NCI-H460 (cell line): ENCODE results near the gene MUC4. TPM values are rescaled to one million over a fixed set of nuclear protein-coding genes. Genes with fewer than 3 reads are reported as not detected.
"Not testable (repeated sequence)": the region's sequence is repeated elsewhere in the genome, so short reads cannot be mapped to it uniquely, and the experiment has no call there.

ENCODE experiments used
- DNase-seq: peaks from one replicate; pipeline ENCODE4 v3.0.0-alpha.2; 2016; ENCODE audit warnings: low read depth; ENCODE audit errors: extremely low read depth
- total RNA-seq: library from RNA; depleted of rRNA; stranded (reverse); fragments of >200 nt; shearing (Covaris generic); gene quantifications from 2 replicates; pipeline ENCODE4 v1.2.3, GENCODE V29; 2014

MUC4 gene
- total RNA-seq, 1 experiment from 2014 or later: not detected

DNA sequence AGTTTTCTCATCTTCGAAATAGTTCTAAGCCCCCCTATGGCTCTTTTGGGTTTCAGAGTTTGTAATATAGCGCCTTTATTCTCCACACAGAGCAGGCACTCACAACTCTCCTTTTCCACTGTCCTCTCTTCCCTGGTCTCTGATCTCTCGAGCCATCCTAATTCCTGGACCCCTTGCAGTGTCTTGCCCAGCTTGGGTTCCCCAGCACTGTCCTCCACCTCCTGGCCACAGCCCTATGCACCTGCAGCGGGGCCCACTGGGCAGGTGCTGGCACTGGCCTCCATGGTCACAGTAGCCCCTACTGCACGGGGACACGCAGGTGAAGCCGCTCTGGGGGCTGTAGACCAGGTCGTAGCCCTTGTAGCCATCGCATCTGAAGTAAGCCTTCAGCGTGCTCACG is 63.1 kb downstream of the MUC4 start:
- no peak for DNase-seq

DNA sequence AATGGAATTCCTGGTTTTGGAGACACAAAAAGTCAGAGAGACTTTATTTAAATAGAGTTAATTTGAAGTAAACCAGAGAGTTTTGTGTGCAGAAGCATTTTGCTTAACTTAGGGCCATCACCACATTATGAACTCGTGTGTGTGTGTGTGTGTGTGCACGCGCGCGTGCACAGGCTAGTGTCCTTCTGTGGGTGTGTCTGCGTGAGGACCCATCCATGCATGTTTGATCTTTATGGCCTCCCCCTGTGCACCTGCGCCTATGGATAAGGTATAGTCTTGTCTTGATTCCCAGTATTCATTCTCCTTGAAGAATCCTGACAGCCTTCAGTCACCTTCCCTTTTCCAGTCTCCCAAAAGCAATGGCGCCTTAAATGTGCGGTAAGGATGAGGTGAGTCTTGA is 65.0 kb downstream of the MUC4 start:
- no peak for DNase-seq

DNA sequence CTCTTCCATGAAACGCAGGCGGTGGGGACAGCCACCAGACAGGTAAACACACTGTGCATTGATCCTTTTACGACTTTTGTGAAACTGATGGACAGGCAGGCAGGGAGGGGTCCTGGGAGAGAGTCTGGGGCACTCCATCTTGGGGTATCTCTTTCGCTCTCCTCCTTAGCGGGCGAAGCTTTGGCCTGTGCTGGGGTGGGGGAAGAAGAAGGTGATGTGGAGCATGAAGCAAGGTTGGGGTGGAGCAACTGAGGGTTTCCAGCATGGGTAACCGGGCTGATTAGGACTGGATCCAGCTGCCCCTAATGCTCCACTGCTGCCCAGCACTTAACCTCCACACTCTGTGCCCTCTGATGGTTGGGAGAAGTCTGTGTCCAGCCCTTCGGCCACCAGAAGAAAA is 65.4 kb downstream of the MUC4 start:
- DNase-seq: no peak

DNA sequence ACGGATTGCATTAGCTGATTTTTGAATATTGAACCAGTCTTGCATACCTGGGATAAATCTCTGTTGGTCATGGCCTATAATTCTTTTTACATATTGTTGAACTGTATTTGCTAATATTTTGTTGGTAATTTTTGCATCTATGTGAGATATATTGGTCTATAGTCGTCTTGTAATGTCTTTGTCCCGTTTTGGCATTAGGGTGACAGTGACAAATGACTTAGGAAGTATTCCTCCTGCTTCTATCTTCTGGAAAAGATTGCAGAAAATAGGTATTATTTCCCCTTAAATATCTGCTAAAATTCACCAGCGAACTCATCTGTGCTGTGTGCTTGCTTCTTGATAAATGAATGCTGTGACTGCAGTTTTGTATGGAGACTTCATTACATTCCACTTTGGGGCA is 67.3 kb downstream of the MUC4 start:
- no peak for DNase-seq

- DNase-seq: no peak
Observed at GRCh38 chr3:195739561-195740111, 72.1 kb downstream of the MUC4 start.

- no peak for DNase-seq
Observed at GRCh38 chr3:195738274-195739044, 73.3 kb downstream of the MUC4 start.

DNA sequence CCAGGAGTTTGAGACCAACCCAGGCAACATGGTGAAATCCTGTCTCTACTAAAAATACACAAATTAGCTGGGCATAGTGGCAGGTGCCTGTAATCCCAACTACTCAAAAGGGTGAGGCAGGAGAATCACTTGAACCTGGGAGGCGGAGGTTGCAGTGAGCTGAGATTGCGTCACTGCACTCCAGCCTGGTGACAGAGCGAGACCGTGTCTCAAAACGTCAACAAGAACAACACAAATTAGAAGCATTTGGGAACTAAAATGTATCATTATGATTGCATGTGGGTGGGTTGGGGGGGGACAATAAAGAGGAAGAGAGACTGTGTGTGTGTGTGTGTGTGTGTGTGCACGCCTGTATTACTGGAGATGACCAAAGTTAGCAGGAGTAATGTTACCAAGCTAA is 73.9 kb downstream of the MUC4 start:
- DNase-seq: not testable (repeated sequence)

DNA sequence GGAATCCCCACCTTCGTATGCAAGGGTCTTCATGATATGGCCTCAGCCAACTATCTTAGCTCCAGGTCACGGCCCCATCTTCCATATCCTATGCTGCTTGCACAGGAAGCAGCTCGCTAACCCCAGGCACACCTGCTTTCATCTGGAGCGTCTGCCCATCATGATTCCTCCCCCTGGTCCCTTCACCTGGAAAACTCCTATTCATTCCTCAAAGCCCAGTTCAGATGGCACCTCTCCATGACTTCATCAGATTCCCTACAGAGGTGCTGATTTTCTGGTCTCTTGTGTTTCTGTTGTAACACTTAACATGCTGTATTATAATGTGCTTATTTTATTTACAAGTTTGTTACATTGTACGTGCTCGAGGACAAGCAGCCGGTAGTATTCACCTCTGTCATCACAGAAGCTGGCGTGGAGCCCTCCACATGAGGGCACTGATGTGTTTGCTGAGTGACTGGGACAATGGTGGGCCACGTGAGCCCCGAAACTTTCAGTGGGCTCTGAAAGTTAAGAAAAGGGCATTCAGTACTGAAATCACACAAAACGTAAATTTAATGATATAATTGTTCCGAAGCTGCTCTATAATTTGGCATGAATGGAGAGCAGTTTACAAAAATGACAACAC is 74.8 kb downstream of the MUC4 start:
- no peak for DNase-seq

GRCh38 chr3:195735036-195735695 is 76.6 kb downstream of the MUC4 start:
- DNase-seq: no peak

DNA sequence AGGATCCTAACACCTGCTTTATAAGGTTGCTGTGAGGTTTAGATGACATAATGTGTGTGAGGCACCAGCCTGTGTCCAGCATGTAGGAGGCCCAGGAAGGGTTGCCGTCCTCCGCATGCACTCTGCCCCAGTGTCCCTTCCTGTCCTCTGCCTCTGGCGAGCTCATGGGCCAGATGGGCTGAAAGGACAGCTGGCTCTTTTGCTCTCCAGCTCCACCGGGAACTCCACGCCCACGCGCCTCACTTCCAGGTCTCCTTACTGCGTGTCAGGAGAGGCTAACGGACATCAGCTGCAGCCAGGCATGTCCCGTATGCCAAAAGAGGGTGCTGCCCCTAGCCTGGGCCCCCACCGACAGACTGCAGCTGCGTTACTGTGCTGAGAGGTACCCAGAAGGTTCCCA is 78.8 kb downstream of the MUC4 start:
- DNase-seq: no peak

DNA sequence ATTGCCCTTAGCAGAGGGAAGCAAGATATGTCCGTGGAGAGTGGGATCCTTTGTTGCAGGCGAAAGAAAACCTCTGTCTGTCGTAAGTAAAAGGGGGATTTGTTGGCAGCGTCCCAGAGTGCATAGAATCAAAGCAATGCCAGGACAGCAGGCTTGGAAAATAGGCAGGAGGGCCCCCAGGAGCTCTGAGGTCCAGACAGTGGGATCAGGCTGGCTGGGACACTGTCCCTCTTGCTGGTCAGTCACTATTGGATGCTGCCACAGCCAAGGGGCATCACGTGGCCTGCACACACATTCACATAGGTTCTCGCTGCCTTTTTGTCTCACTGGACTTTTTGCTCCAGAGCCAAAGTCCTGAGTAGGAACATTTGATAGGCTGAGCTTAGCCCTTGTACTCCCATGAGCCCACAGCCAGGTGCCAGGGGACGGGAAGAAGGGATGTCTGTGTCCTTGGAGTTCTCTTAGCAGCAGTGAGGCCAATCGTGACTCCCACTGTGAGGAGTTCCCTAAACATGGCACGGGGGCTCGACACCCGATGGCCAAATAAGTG is 80.3 kb downstream of the MUC4 start:
- no peak for DNase-seq

GRCh38 chr3:195729476-195730251 is 82.1 kb downstream of the MUC4 start:
- DNase-seq: no peak

- not testable (repeated sequence) for DNase-seq
Observed at GRCh38 chr3:195728789-195729188, 82.9 kb downstream of the MUC4 start.

- DNase-seq: no peak
Observed at GRCh38 chr3:195727606-195728195, 84.0 kb downstream of the MUC4 start.

DNA sequence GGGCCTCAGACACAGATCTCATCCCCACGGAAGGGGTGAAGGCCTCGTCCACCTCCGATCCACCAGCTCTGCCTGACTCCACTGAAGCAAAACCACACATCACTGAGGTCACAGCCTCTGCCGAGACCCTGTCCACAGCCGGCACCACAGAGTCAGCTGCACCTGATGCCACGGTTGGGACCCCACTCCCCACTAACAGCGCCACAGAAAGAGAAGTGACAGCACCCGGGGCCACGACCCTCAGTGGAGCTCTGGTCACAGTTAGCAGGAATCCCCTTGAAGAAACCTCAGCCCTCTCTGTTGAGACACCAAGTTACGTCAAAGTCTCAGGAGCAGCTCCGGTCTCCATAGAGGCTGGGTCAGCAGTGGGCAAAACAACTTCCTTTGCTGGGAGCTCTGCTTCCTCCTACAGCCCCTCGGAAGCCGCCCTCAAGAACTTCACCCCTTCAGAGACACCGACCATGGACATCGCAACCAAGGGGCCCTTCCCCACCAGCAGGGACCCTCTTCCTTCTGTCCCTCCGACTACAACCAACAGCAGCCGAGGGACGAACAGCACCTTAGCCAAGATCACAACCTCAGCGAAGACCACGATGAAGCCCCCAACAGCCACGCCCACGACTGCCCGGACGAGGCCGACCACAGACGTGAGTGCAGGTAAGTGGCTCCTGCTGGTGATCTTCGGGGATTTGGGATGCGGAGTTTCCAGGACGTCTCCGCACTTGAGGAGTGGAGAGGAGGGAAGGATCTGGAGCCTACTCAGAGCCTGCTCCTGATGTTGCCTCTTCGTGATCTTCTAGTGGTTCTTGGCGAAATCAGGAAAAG is 85.6 kb downstream of the MUC4 start:
- not testable (repeated sequence) for DNase-seq

DNA sequence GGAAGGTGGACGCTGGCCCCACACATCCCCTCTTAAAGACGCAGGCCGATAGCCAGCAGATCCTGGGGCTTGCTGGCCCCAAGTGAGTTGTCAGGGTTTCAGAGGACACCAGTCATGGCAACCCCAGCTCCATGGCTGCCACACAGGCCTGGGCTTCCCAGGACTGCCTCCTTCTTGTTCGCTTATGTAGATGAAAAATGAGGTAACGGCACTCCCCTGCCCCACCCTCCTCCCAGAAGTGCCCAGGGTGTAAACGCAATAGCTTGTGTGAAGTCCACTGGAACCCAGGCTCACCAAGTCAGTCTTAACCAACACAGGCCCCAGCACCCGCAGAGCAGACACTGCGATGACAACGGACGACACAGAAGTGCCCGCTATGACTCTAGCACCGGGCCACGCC is 87.4 kb downstream of the MUC4 start:
- not testable (repeated sequence) for DNase-seq

- DNase-seq: not testable (repeated sequence)
Observed at GRCh38 chr3:195722996-195723345, 88.8 kb downstream of the MUC4 start.

GRCh38 chr3:195722139-195722995 is 89.4 kb downstream of the MUC4 start:
- not testable (repeated sequence) for DNase-seq
